ENCODE data around the gene ZNF148. TPM values are rescaled to one million over a fixed set of nuclear protein-coding genes. Genes with fewer than 3 reads are reported as not detected.
A peak's percentile ranks its signal among the peaks of the same experiment; 100 is the strongest.

Gene ZNF148
- total RNA-seq, result 10 to 100 TPM; 22.7 to 29.8 (median 27.8) TPM
- polyA plus RNA-seq, result 10 to 100 TPM in 1 of 3 donors, 1 to 10 TPM in 2; 3.5 to 13.8 (median 3.7) TPM
- long read RNA-seq, donor 1, full-length matches to known transcripts, result 3 of 7 reads
- long read RNA-seq, donor 1, partial matches to known transcripts, result 0 of 7 reads
- long read RNA-seq, donor 1, other reads (novel, unspliced or antisense), result 4 of 7 reads
- long read RNA-seq, donor 2, full-length matches to known transcripts, result 25 of 28 reads
- long read RNA-seq, donor 2, partial matches to known transcripts, result 0 of 28 reads
- long read RNA-seq, donor 2, other reads (novel, unspliced or antisense), result 3 of 28 reads

- intact Hi-C loops (cut with DNase I), result no loop called here
- ATAC-seq (peak; percentile 99 to 100 (median 99)), DNase-seq (peak; percentile 92 to 95)
- Histone ChIP-seq H3K27ac (peak within 1 kb of the TSS; percentile 95), H3K9me3 (no peaks in the 10 kb centered on the region), H3K27me3 (ENCODE audit: insufficient read depth in 3 of 3, low read length in 2 of 3) (no peaks in the 10 kb centered on the region), H3K4me1 (peaks cover 20% of the 10 kb centered on the region), H3K36me3 (ENCODE audit: insufficient read depth in 1 of 2, low read depth in 1 of 2) (peaks cover 0 to 3% of the 10 kb centered on the region in 2 donors), H3K4me3 (peak within 1 kb of the TSS; percentile 88)
- WGBS, 3 donors, result 0 to 1% (median 1%) methylated on average over 53 to 69 of the region's 69 CpGs
- no peak for TF ChIP-seq CTCF (IDR thresholded peaks at IDR 0.05)
Measured at GRCh38 chr3:125374996-125375941, at the start of gene ZNF148. Gene ZNF148 (minus strand): TSS chr3:125375325. CDS start chr3:125313640, 61,685 bp downstream.

GRCh38 chr3:125418306-125418705 is 43.2 kb upstream of the ZNF148 start:
- Histone ChIP-seq H3K4me3 (no peak overlapping the region), H3K27me3 (ENCODE audit: insufficient read depth in 3 of 3, low read length in 2 of 3) (no peaks in the 10 kb centered on the region), H3K27ac (no peak overlapping the region), H3K9me3 (no peaks in the 10 kb centered on the region), H3K4me1 (no peaks in the 10 kb centered on the region), H3K36me3 (ENCODE audit: insufficient read depth in 1 of 2, low read depth in 1 of 2) (no peaks in the 10 kb centered on the region)
- DNase-seq, result no peak
- ATAC-seq, result no peak
- WGBS, 3 donors, result 66 to 88% (median 71%) methylated on average over 4 of the region's 4 CpGs
- intact Hi-C loops (cut with DNase I), result no loop called here
- no peak for TF ChIP-seq CTCF (IDR thresholded peaks at IDR 0.05)

- 69 to 75% (median 75%) methylated on average over 3 of the region's 3 CpGs for WGBS, 3 donors
- no peaks in the 10 kb centered on the region for H3K9me3 ChIP-seq
- no peaks in the 10 kb centered on the region for H3K36me3 ChIP-seq (ENCODE audit: insufficient read depth in 1 of 2, low read depth in 1 of 2)
- H3K27ac ChIP-seq, result no peak overlapping the region
- intact Hi-C loops (cut with DNase I), result no loop called here
- H3K27me3 ChIP-seq (ENCODE audit: insufficient read depth in 3 of 3, low read length in 2 of 3), result no peaks in the 10 kb centered on the region
- ATAC-seq (no peak), DNase-seq (no peak)
- H3K4me1 ChIP-seq, result no peaks in the 10 kb centered on the region
- H3K4me3 ChIP-seq, result no peak overlapping the region
- no peak for TF ChIP-seq CTCF (IDR thresholded peaks at IDR 0.05)
Measured at GRCh38 chr3:125416235-125416634, 41.1 kb upstream of the ZNF148 start.

GRCh38 chr3:125414669-125415068 is 39.5 kb upstream of the ZNF148 start:
- no peaks in the 10 kb centered on the region for H3K27me3 ChIP-seq (ENCODE audit: insufficient read depth in 3 of 3, low read length in 2 of 3)
- intact Hi-C loops (cut with DNase I), result no loop called here
- H3K36me3 ChIP-seq (ENCODE audit: insufficient read depth in 1 of 2, low read depth in 1 of 2), result no peaks in the 10 kb centered on the region
- TF ChIP-seq CTCF (IDR thresholded peaks at IDR 0.05), result no peak
- no peak overlapping the region for H3K27ac ChIP-seq
- no peaks in the 10 kb centered on the region for H3K4me1 ChIP-seq
- WGBS, 3 donors, result 72 to 74% (median 73%) methylated on average over 8 of the region's 8 CpGs
- ATAC-seq, result no peak
- no peak overlapping the region for H3K4me3 ChIP-seq
- DNase-seq, result no peak
- no peaks in the 10 kb centered on the region for H3K9me3 ChIP-seq

Data from psoas muscle (tissue), 8 donors.